ENCODE results near the gene ZNF385D. TPM values are rescaled to one million over a fixed set of nuclear protein-coding genes. Genes with fewer than 3 reads are reported as not detected.
A peak's percentile ranks its signal among the peaks of the same experiment; 100 is the strongest.

Gene ZNF385D
- polyA plus RNA-seq, 3 donors, result 8.2 to 21.6 (median 17.4) TPM

DNA sequence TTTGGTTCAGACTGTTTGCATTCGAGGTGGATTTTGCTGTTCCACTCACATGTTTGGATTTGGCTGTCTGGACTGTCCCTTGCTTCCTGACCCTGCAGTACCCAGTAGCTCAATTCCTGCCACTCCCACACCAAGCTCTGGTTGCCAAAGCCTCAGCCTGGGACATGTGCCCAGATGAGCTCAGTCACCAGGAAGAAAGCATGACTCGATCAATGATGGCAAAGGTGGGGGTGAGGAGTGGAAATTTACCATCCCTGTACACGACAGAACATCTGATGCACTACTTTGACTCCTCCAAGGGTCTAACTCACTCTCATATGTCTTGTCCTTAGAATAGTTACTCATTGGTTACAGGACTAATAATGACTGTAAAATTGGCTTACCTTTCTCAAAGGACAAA lies 45.2 kb downstream of the ZNF385D start:
- DNase-seq (ENCODE audit: extremely low read depth in 1 of 11, low read depth in 9 of 11, low spot score in 4 of 11), result no peak

DNA sequence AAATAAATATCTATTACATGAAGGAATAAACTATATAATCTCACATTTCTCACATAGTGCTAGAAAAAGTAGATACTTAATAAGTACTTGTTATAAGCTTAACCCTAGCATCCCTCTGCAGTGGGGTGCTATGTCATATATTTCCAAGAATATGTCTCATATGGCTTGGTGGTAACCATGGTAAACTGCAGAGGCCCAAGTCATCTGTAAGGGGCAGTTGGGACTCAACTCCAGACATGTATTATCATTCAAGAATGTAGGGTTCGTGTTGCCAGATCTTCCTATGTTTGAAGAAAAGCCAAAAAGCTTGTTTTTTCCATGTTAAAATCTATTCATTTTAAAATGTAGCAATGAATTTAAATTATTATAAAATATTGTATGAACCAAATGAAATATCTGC lies 46.2 kb downstream of the ZNF385D start:
- no peak for DNase-seq (ENCODE audit: extremely low read depth in 1 of 11, low read depth in 9 of 11, low spot score in 4 of 11)

DNA sequence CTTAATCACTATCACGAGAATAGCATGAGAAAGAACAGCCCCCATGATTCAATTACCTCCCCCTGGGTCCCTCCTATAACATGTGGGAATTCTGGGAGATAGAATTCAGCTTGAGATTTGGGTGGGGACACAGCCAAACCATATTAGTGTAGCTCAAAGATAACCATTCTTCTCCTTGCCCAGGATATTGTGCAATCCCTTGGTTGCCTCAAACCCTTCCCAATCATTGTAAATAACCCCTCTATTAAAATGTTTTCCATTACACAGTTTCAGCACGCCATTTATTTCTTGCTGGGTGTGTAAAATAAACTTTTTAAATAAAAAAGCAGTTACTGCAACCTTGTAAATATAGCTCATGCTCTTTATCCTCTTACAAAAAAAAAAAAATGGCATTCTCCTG lies 47.7 kb downstream of the ZNF385D start:
- no peak for DNase-seq (ENCODE audit: extremely low read depth in 1 of 11, low read depth in 9 of 11, low spot score in 4 of 11)

DNA sequence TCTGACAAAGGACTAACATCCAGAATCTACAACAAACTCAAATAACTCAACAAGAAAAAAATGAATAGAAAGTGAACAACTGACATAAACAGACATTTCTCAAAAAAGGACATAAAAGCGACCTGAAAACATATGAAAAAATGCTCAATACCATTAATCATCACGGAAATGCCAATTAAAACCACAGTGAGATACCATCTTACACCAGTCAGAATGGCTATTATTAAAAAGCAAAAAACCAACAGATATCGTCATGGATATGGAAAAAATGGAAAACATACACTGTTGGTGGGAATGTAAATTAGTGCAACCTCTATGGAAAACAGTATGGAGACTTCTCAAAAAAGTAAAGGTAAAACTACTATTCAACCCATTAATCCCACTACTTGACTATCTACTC lies 53.3 kb downstream of the ZNF385D start:
- DNase-seq (ENCODE audit: extremely low read depth in 1 of 11, low read depth in 9 of 11, low spot score in 4 of 11), result no peak

DNA sequence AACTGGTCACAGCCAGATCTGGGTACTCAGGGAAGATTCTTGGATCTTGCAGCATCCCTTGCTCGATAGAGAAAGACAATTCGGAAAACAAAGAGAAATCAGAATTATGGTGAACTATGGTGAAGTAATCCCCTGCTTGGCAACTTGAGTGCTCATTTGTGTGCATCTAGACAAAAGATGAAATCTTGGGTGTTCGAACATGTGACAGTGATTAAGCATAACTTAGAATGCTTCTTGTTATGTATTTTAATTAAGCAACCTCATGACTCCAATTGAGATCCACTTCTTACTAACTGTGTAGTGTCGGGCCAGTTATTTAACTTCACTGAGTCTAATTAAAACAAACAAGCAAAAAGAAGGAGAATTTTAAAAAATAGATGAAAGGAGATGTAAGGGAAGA lies 56.5 kb downstream of the ZNF385D start:
- no peak for DNase-seq (ENCODE audit: extremely low read depth in 1 of 11, low read depth in 9 of 11, low spot score in 4 of 11)

DNA sequence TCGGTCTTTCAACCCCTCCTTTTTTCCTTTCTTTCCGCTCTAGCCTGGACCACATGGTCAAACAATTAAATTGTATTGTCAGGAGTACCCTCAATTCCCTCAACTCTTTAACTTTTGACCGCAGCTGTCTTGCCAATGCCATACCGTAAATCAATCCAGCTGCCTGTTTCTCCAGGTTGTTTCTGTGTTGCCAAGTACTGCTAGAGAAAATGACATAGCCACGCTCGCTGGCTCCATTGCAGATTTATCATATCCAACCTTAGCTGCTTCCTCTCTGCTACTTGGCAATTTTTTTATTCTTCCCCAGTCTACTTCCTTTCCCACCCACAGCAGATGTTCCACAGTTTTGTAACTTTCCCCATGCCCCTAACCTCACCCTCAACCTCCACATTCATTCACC lies 60.0 kb downstream of the ZNF385D start:
- no peak for DNase-seq (ENCODE audit: extremely low read depth in 1 of 11, low read depth in 9 of 11, low spot score in 4 of 11)

DNA sequence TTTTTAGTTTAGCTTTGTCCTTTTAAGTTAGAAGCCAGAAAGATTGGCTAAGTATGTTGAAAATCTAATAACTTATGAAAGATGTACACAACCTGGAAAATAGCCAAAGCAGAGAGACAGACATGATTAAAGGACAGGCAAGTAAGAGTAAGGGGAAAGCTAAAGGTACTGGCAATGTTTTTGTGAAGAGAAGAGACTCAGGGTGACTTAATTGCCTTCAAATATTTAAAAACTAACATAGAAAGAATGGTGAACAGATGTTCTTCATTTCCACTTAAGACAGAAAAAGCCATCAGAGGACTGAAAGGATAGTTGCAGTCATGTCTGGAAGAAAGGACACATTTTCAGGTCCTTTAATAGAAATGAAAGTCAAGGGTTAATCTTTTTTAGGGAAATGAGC lies 68.8 kb downstream of the ZNF385D start:
- DNase-seq (ENCODE audit: extremely low read depth in 1 of 11, low read depth in 9 of 11, low spot score in 4 of 11), result no peak

DNA sequence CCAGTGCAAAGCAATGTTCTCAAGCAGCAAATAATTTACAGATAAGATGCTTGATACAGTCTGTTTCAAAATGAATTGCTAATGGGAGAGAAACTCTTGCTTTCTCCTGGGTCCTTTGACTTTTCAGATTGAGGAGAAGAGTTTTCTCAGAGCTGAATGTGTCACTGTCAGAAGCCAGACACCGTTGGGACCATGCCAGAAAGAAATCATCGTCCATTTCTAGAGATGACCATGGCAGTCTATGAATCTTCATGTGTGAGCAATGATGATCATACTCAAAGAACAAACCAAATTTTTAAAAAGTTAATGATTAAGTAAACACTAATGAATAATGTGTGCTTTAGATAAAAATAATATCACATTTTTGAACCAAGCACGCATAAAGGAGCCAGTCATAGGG lies 77.6 kb downstream of the ZNF385D start:
- DNase-seq (ENCODE audit: extremely low read depth in 1 of 11, low read depth in 9 of 11, low spot score in 4 of 11), result no peak

DNA sequence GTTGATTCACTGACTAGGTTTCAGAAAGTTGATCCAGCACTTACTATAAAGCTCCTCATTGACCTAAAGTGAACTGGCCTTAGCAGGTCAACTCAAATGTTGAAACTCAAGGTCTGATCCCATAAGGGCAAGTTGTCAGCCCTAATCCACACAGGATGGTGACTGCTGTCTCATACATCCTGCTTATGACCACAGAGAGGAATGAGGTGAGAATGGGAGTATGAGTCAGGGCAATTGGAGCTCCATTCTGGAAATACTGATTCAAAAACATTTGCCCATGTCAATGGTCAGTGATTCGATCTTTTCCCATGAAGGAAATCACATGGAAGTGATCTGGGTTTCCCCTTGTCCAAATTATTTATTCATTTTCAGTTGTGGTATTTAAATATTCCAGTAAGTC lies 78.7 kb downstream of the ZNF385D start:
- DNase-seq (ENCODE audit: extremely low read depth in 1 of 11, low read depth in 9 of 11, low spot score in 4 of 11), result no peak

DNA sequence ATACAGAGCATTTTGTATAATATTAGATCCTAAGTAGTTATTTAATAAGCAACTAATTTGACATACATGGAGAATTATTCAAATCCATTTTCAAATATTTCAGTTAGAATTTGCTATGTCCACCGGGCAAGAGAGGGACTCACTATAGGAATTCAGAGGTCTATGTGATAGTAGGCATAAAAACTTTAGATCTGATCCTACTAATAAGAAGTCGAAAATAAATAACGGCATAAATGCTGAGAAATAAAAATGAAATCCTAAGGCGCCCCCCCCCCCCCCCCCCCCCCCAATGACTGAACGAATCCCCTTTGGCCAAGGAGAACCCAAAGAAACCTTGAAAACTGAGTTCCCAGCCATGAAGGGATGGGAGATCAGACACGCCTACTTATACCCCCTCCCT lies 80.6 kb downstream of the ZNF385D start:
- DNase-seq (ENCODE audit: extremely low read depth in 1 of 11, low read depth in 9 of 11, low spot score in 4 of 11), result no peak

DNA sequence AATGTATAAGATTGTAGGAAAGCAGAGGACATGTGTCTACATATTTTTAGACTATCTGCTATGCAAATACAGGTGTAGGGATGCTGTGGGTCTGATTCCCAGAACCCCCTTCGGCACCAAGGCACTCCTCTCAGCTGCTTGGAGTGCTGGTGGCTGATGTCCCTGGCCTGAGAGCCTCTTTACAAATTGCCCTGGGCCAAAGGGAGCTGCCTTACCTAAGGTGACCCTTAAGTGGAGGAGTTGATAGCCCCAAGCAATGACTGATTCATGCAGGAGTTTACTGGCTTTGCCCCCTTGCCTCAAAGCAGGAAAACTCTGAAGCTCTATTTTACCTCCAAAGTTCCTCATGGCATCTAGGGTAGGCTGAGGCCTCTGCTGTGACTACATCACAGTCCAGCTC lies 83.0 kb downstream of the ZNF385D start:
- no peak for DNase-seq (ENCODE audit: extremely low read depth in 1 of 11, low read depth in 9 of 11, low spot score in 4 of 11)

DNA sequence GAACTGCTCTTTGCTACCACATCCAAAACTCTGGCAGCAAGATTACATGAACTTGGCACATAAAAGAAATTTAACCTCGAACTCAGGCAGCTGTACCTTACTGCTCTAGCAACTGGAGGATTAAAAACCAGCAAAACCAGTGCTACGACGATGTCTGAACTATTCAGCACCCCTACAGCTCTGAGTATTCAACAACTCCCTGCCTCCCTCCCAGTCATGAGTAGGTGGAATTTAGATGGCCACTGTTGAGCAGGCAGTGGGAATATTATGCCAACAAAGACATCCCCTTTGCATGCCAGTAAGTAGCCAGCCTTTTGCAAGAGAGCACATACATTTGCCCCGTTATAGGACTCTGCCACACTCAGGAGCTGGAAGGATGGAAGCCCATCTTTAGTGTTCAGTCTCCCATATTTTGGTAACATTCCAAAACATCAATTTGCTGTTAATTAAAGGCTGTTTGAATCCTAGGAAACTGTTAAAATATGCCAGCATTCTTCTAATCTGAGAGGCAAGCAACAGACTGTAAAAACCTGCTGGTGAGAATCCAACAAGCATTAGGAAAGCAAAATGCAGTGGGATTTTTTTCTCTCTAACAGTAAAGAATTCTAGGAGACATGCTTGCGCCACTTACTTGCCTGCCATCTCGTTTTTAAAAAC lies 85.4 kb downstream of the ZNF385D start:
- peak in 6 of 11 donors; percentile 11 to 28 (median 20) for DNase-seq (ENCODE audit: extremely low read depth in 1 of 11, low read depth in 9 of 11, low spot score in 4 of 11)

DNA sequence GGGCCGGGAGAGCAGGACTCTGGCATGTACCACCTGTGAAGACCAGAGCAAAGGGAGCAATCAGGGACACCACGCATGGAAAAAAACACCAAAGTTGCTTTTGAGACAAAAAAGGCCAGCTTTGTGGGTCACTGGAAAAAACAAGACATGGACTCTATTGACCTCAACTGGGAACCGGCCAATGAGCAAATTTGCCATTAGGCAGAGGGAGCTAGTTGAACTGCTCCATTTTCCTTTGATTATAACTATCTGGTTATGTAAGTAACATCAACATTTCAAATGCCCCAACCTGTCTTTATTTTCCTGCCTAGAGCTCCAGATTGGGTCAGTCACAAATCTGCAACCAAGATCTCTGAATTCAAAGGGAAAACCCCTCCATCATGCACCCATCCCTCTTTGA lies 86.0 kb downstream of the ZNF385D start:
- DNase-seq (ENCODE audit: extremely low read depth in 1 of 11, low read depth in 9 of 11, low spot score in 4 of 11), result no peak

DNA sequence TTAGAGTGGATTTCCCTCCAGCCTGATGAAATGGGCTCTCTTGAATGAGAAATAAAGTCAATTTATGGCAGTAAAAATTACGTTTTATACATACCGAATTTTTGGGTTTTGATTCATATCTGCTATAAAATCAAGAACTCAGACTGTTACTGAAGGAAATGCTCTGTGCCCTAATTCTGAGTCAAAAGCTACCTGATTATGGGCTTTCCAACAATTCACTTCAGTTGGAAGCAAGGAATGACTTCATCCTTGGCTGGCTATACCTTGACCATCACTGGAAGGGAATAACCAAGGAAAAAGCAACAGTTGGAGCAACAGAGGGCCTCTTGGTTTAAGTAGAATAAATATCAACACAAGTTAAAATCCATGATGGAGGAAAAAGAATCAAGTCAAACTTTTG lies 88.6 kb downstream of the ZNF385D start:
- no peak for DNase-seq (ENCODE audit: extremely low read depth in 1 of 11, low read depth in 9 of 11, low spot score in 4 of 11)

DNA sequence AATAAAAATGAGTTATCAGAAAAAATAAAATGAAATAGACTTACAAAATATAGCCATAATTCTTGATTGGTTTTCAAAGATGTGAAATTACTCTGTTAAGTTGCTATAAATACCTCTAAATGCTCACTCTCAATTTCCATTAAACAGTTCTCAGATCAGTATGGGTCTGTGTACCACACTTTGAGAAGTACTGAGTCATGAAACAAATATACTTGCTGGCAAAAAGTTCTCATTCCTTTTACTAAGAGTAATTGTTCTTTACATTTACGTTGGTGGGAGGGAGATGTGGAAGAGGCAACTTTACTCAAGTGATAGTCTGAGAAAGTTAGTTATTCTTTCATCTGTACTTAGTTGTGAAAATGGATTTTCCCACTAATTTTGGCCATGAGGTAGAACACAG lies 96.3 kb downstream of the ZNF385D start:
- no peak for DNase-seq (ENCODE audit: extremely low read depth in 1 of 11, low read depth in 9 of 11, low spot score in 4 of 11)

DNA sequence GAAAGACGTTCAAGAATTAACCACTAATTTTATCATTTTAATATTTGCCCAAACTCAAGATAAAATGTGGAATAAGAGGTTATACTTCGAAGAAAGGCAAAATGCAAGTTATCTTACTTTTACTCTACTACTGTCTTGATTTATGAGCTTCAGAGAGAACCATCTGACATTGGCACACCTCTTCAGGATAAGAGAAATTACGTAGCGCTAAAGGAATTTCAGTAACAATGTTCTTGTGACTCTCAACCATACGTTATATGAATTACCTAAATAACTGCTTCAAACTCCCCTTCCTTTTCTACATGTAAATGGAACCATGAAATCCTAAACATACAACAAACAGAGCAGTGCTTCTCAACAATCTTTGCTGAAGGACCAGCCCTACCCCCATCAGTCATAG lies 96.8 kb downstream of the ZNF385D start:
- no peak for DNase-seq (ENCODE audit: extremely low read depth in 1 of 11, low read depth in 9 of 11, low spot score in 4 of 11)

DNA sequence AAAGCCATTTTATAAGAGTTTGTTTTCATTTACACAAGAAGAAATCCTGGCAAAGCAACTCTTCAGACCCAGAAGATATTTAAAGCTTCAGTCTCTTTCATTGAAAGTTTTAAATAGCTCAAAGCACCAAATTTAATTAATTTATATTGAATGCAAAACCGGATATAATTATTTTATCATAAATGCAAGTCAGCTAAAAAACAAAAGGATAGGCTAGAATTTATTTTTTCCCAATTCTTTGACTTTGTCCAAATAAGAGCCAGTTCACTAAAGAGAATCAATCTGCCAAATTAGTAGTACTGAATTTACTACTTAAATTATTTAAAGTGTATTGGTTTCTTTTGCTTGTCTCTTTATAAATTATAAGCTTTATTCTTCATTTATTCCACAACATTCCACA lies 101.5 kb downstream of the ZNF385D start:
- DNase-seq (ENCODE audit: extremely low read depth in 1 of 11, low read depth in 9 of 11, low spot score in 4 of 11), result no peak

DNA sequence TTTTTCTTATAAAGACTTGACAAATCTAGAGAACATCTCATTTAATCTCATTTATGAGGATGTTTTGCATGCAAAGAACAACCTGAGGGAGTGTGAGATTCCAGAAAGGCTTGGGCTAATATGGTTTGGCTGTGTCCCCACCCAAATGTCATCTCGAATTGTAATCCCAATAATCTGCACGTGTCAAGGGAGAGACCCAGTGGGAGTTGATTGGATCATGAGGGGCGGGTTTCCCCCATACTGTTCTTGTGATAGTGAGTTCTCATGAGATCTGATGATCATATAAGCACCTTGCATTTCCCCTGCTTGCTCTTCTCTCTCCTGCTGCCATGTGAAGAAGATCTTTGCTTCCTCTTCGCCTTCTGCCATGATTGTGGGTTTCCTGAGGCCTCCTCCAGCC lies 103.0 kb downstream of the ZNF385D start:
- no peak for DNase-seq (ENCODE audit: extremely low read depth in 1 of 11, low read depth in 9 of 11, low spot score in 4 of 11)

DNA sequence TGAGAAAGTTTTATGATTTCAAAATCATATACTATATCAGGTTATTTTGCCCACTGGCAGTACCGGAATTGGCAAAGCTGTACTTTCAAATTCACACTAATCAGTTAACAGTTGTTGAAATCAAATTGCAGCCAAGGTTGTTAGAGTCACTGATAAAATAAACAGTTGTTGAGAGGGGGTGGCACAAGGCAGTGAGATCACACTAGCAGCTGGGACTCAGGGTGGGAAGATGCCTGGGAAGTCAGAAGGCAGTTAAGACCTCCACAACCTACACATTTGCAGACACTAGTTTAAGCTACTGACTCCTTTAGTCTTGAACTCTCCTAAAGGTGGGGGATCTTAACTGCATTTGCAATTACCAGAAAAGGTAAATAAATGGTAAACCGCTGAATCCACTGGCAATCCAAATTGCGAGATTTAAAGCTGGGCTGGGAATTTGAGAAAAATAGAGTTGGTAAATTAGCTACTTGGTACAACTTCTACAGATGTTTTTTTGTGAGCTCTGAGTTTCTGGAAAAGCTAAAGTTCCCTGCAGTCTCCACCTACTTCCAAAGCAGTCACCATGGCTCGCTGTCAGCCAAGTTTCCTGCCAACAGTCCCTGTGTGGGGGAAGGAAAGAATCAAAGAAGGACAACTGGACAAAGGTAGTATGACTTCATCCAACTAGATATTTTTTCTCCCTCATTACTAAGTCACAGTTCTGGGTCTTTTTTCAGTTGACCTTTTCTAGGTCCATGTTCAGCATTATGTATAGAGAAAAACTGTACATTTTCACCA lies 105.7 kb downstream of the ZNF385D start:
- no peak for DNase-seq (ENCODE audit: extremely low read depth in 1 of 11, low read depth in 9 of 11, low spot score in 4 of 11)

DNA sequence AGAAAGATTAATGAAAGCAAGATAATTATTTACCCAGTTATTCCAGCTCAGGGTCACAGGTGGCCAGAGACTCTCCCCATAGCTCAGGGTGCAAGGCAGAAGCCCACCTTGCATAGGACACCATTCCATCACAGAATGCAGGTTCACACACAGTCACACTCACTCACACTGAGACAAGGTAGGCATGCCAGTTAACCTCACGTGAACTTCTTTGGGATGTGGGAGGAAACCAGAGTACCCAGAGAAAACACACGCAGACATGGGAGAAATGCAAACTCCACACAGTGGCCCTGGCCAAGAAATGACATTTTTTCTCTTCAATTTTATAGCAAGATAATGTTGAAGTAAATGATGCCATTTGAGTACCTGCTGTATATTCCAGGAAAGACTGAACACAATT lies 106.7 kb downstream of the ZNF385D start:
- DNase-seq (ENCODE audit: extremely low read depth in 1 of 11, low read depth in 9 of 11, low spot score in 4 of 11), result no peak

DNA sequence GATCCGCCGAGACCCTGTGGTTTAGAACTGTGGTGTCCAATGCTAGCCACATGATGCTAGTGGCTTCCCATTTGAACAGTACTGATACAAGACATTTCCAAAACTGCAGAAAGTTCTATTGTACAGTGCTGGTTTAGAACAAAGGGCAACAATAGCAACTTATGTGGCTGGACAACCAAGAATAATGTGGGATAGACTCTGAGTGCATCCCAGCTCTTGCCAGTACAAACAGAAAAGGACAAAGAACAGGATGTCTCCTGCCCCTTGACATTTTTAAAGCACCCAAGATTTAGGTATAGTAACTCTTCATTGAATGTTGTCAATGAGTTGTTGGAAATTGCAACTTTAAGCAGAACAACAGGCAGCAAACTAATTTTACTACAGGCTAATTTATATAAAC lies 107.3 kb downstream of the ZNF385D start:
- DNase-seq (ENCODE audit: extremely low read depth in 1 of 11, low read depth in 9 of 11, low spot score in 4 of 11), result no peak
